Activated gamma-delta T cell treated with anti-CD3 and anti-CD28 coated beads, Interleukin-2, amount 50 U/mL, for 16 hours (primary cell): ENCODE measurements around the gene ACSM4.

Experiments
- DNase-seq: peaks from one replicate; pipeline ENCODE4 v3.0.0-alpha.2; 2020; ENCODE audit warnings: low read depth

ACSM4 gene

GRCh38 chr12:7339675-7340074, 35.8 kb downstream of the ACSM4 start:
- no peak for DNase-seq

GRCh38 chr12:7344833-7345606, 41.1 kb downstream of the ACSM4 start:
- DNase-seq: no peak

GRCh38 chr12:7346551-7347225, 42.8 kb downstream of the ACSM4 start:
- DNase-seq: no peak

GRCh38 chr12:7349418-7349817, 45.5 kb downstream of the ACSM4 start:
- DNase-seq: no peak

- no peak for DNase-seq
Measured at GRCh38 chr12:7351177-7351576, 47.3 kb downstream of the ACSM4 start.

GRCh38 chr12:7352661-7353060, 48.8 kb downstream of the ACSM4 start:
- DNase-seq: no peak

- DNase-seq: no peak
Measured at GRCh38 chr12:7354529-7354928, 50.7 kb downstream of the ACSM4 start.

- no peak for DNase-seq
Measured at GRCh38 chr12:7361265-7361664, 57.4 kb downstream of the ACSM4 start.

GRCh38 chr12:7362734-7363133, 58.9 kb downstream of the ACSM4 start:
- DNase-seq: no peak

GRCh38 chr12:7369274-7369729, 65.4 kb downstream of the ACSM4 start:
- no peak for DNase-seq

GRCh38 chr12:7373226-7373625, 69.4 kb downstream of the ACSM4 start:
- no peak for DNase-seq

- DNase-seq: no peak
Measured at GRCh38 chr12:7374423-7375144, 70.7 kb downstream of the ACSM4 start.

GRCh38 chr12:7375145-7375543, 71.3 kb downstream of the ACSM4 start:
- DNase-seq: no peak

GRCh38 chr12:7376196-7376595, 72.3 kb downstream of the ACSM4 start:
- no peak for DNase-seq
